ENCODE data around the gene GSE1. TPM values are rescaled to one million over a fixed set of nuclear protein-coding genes. Genes with fewer than 3 reads are reported as not detected.

GSE1 gene
- total RNA-seq, 6 donors from 2014 or later, result 80.2 to 332 (median 90.8) TPM

- Histone ChIP-seq H3K36me3 (no peaks in the 10 kb centered on the region), H3K27ac (peak overlapping the region; percentile 62 to 87 (median 77)), H3K27me3 (no peaks in the 10 kb centered on the region), H3K4me3 (peak overlapping the region in 2 of 4 donors; percentile 14 to 29), H3K4me1 (peaks cover 88 to 98% (median 97%) of the 10 kb centered on the region in 4 donors), H3K9me3 (no peaks in the 10 kb centered on the region)
- TF ChIP-seq POLR2AphosphoS5 (IDR thresholded peaks at IDR 0.05) (peak; percentile 17 to 22), CTCF (IDR thresholded peaks at IDR 0.05) (no peak)
- ATAC-seq (ENCODE audit: low FRiP score in 2 of 2) (peak in 1 of 2 donors; percentile 21), DNase-seq (peak; percentile 39 to 85)
- WGBS, 2 donors, result 38 to 52% methylated on average over 20 to 37 of the region's 37 CpGs
Measured at GRCh38 chr16:85573696-85574641, 39.2 kb upstream of the GSE1 start.

- 45 to 55% methylated on average over 17 to 28 of the region's 29 CpGs for WGBS, 2 donors
- Histone ChIP-seq H3K36me3 (no peaks in the 10 kb centered on the region), H3K27ac (peak overlapping the region; percentile 62 to 87 (median 77)), H3K4me3 (peak overlapping the region in 2 of 4 donors; percentile 14 to 29), H3K4me1 (peaks cover 88 to 98% (median 97%) of the 10 kb centered on the region in 4 donors), H3K27me3 (no peaks in the 10 kb centered on the region), H3K9me3 (no peaks in the 10 kb centered on the region)
- DNase-seq (peak in 1 of 2 donors; percentile 53), ATAC-seq (ENCODE audit: low FRiP score in 2 of 2) (no peak)
- TF ChIP-seq POLR2AphosphoS5 (IDR thresholded peaks at IDR 0.05), result peak in 1 of 2 donors; percentile 49
- no peak for TF ChIP-seq CTCF (IDR thresholded peaks at IDR 0.05)
Measured at GRCh38 chr16:85574672-85575475, 38.2 kb upstream of the GSE1 start.

DNA sequence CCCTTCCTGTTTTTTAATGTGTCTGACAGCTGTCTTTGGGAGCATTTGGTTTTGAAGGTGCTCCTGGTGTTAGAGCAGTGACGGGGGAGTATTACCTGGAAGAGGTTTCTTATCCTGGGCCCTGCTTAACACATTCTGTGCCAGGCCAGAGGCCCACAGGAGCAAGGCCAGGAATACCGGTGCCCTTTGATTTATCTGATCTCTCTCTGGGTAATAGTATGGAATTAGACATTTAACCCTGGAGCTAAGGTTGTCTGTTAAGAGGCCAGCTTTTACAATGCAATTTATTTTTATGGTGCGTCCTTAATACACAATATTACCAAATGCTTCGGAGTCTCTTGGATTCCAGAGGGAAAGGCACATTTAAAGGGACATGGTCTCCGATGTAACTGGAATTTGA is 37.2 kb upstream of the GSE1 start:
- 53 to 60% methylated on average over 5 of the region's 5 CpGs for WGBS, 2 donors
- no peak for TF ChIP-seq CTCF (IDR thresholded peaks at IDR 0.05)
- TF ChIP-seq POLR2AphosphoS5 (IDR thresholded peaks at IDR 0.05), result no peak
- TF ChIP-seq EP300 (IDR thresholded peaks at IDR 0.05), result no peak
- no peak for TF ChIP-seq POLR2A (IDR thresholded peaks at IDR 0.05)
- Histone ChIP-seq H3K4me1 (peaks cover 83 to 98% (median 96%) of the 10 kb centered on the region in 4 donors), H3K36me3 (no peaks in the 10 kb centered on the region), H3K27ac (peak overlapping the region in 2 of 4 donors; percentile 1 to 28), H3K27me3 (no peaks in the 10 kb centered on the region), H3K4me3 (no peak overlapping the region), H3K9me3 (no peaks in the 10 kb centered on the region)
- DNase-seq, result no peak
- no peak for ATAC-seq (ENCODE audit: low FRiP score in 2 of 2)

GRCh38 chr16:85576944-85577343 is 36.2 kb upstream of the GSE1 start:
- H3K4me1 ChIP-seq, result peaks cover 76 to 97% (median 89%) of the 10 kb centered on the region in 4 donors
- no peak for ATAC-seq (ENCODE audit: low FRiP score in 2 of 2)
- DNase-seq, result peak in 1 of 2 donors; percentile 62
- peak overlapping the region in 1 of 4 donors; percentile 1 for H3K27ac ChIP-seq
- H3K9me3 ChIP-seq, result no peaks in the 10 kb centered on the region
- TF ChIP-seq POLR2AphosphoS5 (IDR thresholded peaks at IDR 0.05), result no peak
- no peak for TF ChIP-seq CTCF (IDR thresholded peaks at IDR 0.05)
- no peak for TF ChIP-seq EP300 (IDR thresholded peaks at IDR 0.05)
- no peak for TF ChIP-seq POLR2A (IDR thresholded peaks at IDR 0.05)
- no peaks in the 10 kb centered on the region for H3K27me3 ChIP-seq
- no peaks in the 10 kb centered on the region for H3K36me3 ChIP-seq
- 48 to 77% methylated on average over 5 to 6 of the region's 12 CpGs for WGBS, 2 donors
- H3K4me3 ChIP-seq, result no peak overlapping the region
